GM18507 (cell line): Measurements from ENCODE around the gene TAF5L.

Experiments
- DNase-seq: peaks from one replicate; pipeline ENCODE4 v3.0.0; 2011; ENCODE audit warnings: low read depth; ENCODE audit not compliant: insufficient read length; ENCODE audit errors: extremely low spot score
- FAIRE-seq: peaks from 2 replicates; lab custom pipeline; 2011; peaks lifted over from hg19 to GRCh38; lab: Jason Lieb, UNC

TAF5L gene

DNA sequence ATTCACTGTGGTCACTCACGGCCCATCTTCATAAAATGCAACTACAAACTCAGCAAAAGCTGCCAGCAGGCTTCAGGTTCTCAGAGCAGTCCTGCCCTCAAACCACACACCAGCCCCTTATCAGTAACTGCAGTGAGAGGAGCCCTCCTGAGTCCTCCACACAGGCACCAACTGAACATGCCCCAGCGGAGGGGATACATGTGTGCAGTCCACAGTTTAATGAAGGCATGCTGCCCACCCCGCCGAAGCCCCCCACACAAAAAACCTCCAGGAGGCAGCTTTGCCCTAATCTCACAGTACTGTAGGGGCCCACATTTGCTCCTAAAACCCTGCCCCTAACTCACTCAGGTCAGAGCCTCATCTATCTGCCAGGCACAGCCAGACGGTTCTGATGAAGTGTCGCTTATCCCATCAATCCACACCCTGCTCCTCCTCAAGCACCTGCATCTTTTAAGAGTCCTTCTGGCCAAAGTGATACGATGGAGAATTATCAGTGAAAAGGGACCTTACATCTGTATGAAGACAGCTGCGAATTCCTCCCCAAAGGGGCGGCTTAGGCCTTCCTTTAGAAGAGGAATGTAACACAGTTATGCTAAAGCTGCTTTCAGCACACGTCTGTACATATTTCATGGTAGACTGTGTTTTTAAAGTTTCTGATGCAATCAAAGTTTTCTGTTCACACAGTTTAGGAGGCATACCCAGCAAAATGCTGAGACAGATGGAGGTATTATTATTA is 70.9 kb downstream of the TAF5L start:
- FAIRE-seq (no peak), DNase-seq (no peak)

- no peak for FAIRE-seq
- no peak for DNase-seq
Observed at GRCh38 chr1:229553621-229554130, 72.2 kb downstream of the TAF5L start.

- FAIRE-seq (no peak), DNase-seq (no peak)
Observed at GRCh38 chr1:229552732-229553131, 73.2 kb downstream of the TAF5L start.

GRCh38 chr1:229550812-229551567 is 74.9 kb downstream of the TAF5L start:
- FAIRE-seq (no peak), DNase-seq (no peak)

DNA sequence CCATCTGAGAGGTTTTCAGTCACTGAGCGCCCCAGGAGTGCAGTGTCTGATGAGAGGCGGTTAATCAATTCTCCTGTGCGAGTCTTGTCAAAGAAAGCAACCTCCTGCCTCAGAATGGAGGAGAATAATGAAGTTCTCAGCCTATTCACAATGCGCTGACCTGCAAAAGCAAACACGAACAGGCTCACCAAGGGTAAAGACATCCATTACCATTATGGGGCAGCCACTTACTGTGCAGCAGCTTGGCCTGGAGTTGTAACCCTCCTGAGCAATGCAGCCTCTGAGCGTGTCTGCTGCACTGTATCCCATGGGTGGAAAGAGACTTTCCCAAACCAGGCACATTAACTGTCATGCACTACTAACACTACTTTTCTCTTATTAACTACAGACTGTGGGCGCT is 78.4 kb downstream of the TAF5L start:
- DNase-seq, result no peak
- no peak for FAIRE-seq

DNA sequence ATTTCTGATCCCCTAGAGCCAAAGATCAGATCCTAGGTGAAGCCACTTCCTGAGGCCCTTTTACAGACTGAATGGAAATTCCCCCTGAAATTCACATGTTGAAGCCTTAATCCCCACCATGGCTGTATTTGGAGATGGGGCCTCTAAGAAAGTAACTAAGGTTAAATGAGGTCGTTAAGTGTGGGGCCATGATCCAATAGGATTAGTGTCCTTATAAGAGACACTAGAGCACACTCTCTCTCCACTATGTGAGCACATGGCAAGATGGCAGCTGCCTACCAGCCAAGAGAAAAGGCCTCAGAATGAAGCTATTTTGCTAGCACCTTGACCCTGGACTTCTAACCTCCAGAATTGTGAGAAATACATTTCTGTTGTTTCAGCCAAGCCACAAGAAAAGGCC is 81.3 kb downstream of the TAF5L start:
- no peak for FAIRE-seq
- no peak for DNase-seq
